Trophoblast cell (in vitro differentiated cells and primary cell): Measurements from ENCODE around the gene HIF3A.

Experiments
- DNase-seq, 2 donors: peaks; one replicate each; pipeline ENCODE4 v3.0.0-alpha.2; 2016
- H2AFZ ChIP-seq: 2 replicates; pipeline ENCODE4 v1.6.1; 2013; ENCODE audit warnings: low read length, moderate library complexity, mild to moderate bottlenecking; ENCODE audit not compliant: insufficient read depth, poor library complexity
- H2AK5ac ChIP-seq: 2 replicates; pipeline ENCODE4 v1.6.1; 2013; ENCODE audit warnings: mild to moderate bottlenecking, low read length
- H2BK120ac ChIP-seq: 2 replicates; pipeline ENCODE4 v1.6.1; 2013; ENCODE audit warnings: low read length, mild to moderate bottlenecking, moderate library complexity; ENCODE audit not compliant: insufficient read depth, poor library complexity
- H2BK12ac ChIP-seq: 2 replicates; pipeline ENCODE4 v1.6.1; 2013; ENCODE audit warnings: mild to moderate bottlenecking, low read length, moderate library complexity
- H2BK5ac ChIP-seq: 2 replicates; pipeline ENCODE4 v1.6.1; 2013; ENCODE audit warnings: low read length, low read depth, moderate library complexity, mild to moderate bottlenecking; ENCODE audit not compliant: poor library complexity
- H3K14ac ChIP-seq: 2 replicates; pipeline ENCODE4 v1.6.1; 2013; ENCODE audit warnings: mild to moderate bottlenecking, low read length
- H3K18ac ChIP-seq: 2 replicates; pipeline ENCODE4 v1.6.1; 2013; ENCODE audit warnings: mild to moderate bottlenecking, low read length
- H3K23ac ChIP-seq: 2 replicates; pipeline ENCODE4 v1.6.1; 2013; ENCODE audit warnings: low read length
- H3K27ac ChIP-seq: 2 replicates; pipeline ENCODE4 v1.5.1; 2013; ENCODE audit warnings: low read depth, mild to moderate bottlenecking, inconsistent platforms, low read length, moderate library complexity
- H3K27me3 ChIP-seq: 2 replicates; pipeline ENCODE4 v1.6.1; 2013; ENCODE audit warnings: inconsistent platforms, mild to moderate bottlenecking, low read length, moderate library complexity; ENCODE audit not compliant: insufficient read depth
- H3K36me3 ChIP-seq, 2 experiments: 1 replicate in 1 of 2; 2 replicates in 1 of 2; pipeline ENCODE4 v1.6.1; 2013; ENCODE audit warnings: low read length in 2 of 2, mild to moderate bottlenecking in 2 of 2, moderate library complexity in 1 of 2; ENCODE audit not compliant: insufficient read depth in 2 of 2, control insufficient read depth in 1 of 2
- H3K4ac ChIP-seq: 2 replicates; pipeline ENCODE4 v1.6.1; 2013; ENCODE audit warnings: low read depth, mild to moderate bottlenecking, low read length, moderate library complexity
- H3K4me1 ChIP-seq, 2 experiments: 1 replicate in 1 of 2; 2 replicates in 1 of 2; pipeline ENCODE4 v1.6.1; 2013; ENCODE audit warnings: low read length in 2 of 2, mild to moderate bottlenecking in 2 of 2, moderate library complexity in 1 of 2; ENCODE audit not compliant: insufficient read depth in 2 of 2, control insufficient read depth in 1 of 2
- H3K4me2 ChIP-seq: 2 replicates; pipeline ENCODE4 v1.6.1; 2013; ENCODE audit warnings: inconsistent platforms, mild to moderate bottlenecking, low read length, moderate library complexity
- H3K4me3 ChIP-seq: 2 replicates; pipeline ENCODE4 v1.5.1; 2013; ENCODE audit warnings: mild to moderate bottlenecking, low read depth, low read length, inconsistent platforms
- H3K79me1 ChIP-seq: one replicate; pipeline ENCODE4 v1.6.1; 2013; ENCODE audit warnings: low read length
- H3K79me2 ChIP-seq: 2 replicates; pipeline ENCODE4 v1.6.1; 2013; ENCODE audit warnings: low read length, mild to moderate bottlenecking; ENCODE audit not compliant: control insufficient read depth, insufficient read depth, poor library complexity
- H3K9ac ChIP-seq: 2 replicates; pipeline ENCODE4 v1.6.1; 2013; ENCODE audit warnings: mild to moderate bottlenecking, low read length
- H3K9me3 ChIP-seq: 2 replicates; pipeline ENCODE4 v1.6.1; 2013; ENCODE audit warnings: low read depth, mild to moderate bottlenecking, control low read depth, inconsistent platforms, low read length; ENCODE audit not compliant: insufficient read depth
- H4K12ac ChIP-seq: 2 replicates; pipeline ENCODE4 v1.6.1; 2013; ENCODE audit warnings: low read depth, mild to moderate bottlenecking, low read length, moderate library complexity
- H4K8ac ChIP-seq: 2 replicates; pipeline ENCODE4 v1.6.1; 2013; ENCODE audit warnings: low read depth, mild to moderate bottlenecking, low read length, moderate library complexity
- H4K91ac ChIP-seq: one replicate; pipeline ENCODE4 v1.6.1; 2013; ENCODE audit warnings: low read depth, mild to moderate bottlenecking, low read length, moderate library complexity
- WGBS: extraction: QIAGEN DNeasy Blood & Tissue Kit; methylation state at CpG from one replicate; pipeline ENCODE4 v1.1.7; 2013; ENCODE audit warnings: missing lambda C conversion rate; ENCODE audit not compliant: insufficient read length, insufficient coverage; ENCODE audit errors: extremely low coverage; 5-methylcytosine and 5-hydroxymethylcytosine counted together

The HIF3A gene

GRCh38 chr19:46353730-46354528 lies 57.1 kb downstream of the HIF3A start:
- Histone ChIP-seq H4K91ac (no peak overlapping the region), H3K79me1 (peaks cover 5% of the 10 kb centered on the region), H2BK12ac (no peak overlapping the region), H3K9me3 (no peaks in the 10 kb centered on the region), H3K23ac (no peak overlapping the region), H3K18ac (peak overlapping the region; percentile 30), H4K8ac (no peak overlapping the region), H3K4me1 (peaks cover 3 to 15% of the 10 kb centered on the region in 2 experiments), H3K14ac (no peak overlapping the region), H2AFZ (no peak overlapping the region), H3K4me3 (no peak overlapping the region), H3K4me2 (no peak overlapping the region), H3K79me2 (peaks cover 4% of the 10 kb centered on the region), H3K36me3 (peaks cover 36 to 37% of the 10 kb centered on the region in 2 experiments), H4K12ac (no peak overlapping the region), H2BK5ac (no peak overlapping the region), H3K9ac (no peak overlapping the region), H3K4ac (no peak overlapping the region), H2BK120ac (no peak overlapping the region), H2AK5ac (no peak overlapping the region), H3K27me3 (no peaks in the 10 kb centered on the region), H3K27ac (no peak overlapping the region)
- DNase-seq = no peak
- no CpG with 5 or more reads among the region's 28 CpGs for WGBS

GRCh38 chr19:46355234-46356148 lies 58.6 kb downstream of the HIF3A start:
- H3K9ac ChIP-seq = no peak overlapping the region
- H3K4me2 ChIP-seq = no peak overlapping the region
- no peak overlapping the region for H2AK5ac ChIP-seq
- H3K79me2 ChIP-seq = no peaks in the 10 kb centered on the region
- H3K36me3 ChIP-seq = peaks cover 36 to 37% of the 10 kb centered on the region in 2 experiments
- H3K4ac ChIP-seq = no peak overlapping the region
- peak; percentile 30 to 33 for DNase-seq
- H3K14ac ChIP-seq = peak overlapping the region; percentile 41
- H3K4me3 ChIP-seq = no peak overlapping the region
- peak overlapping the region; percentile 43 for H2BK5ac ChIP-seq
- H3K4me1 ChIP-seq = peaks cover 3 to 15% of the 10 kb centered on the region in 2 experiments
- no peak overlapping the region for H2AFZ ChIP-seq
- no peaks in the 10 kb centered on the region for H3K27me3 ChIP-seq
- no CpG with 5 or more reads among the region's 23 CpGs for WGBS
- H2BK120ac ChIP-seq = no peak overlapping the region
- H3K9me3 ChIP-seq = no peaks in the 10 kb centered on the region
- no peak overlapping the region for H2BK12ac ChIP-seq
- H3K27ac ChIP-seq = peak overlapping the region; percentile 36
- H3K18ac ChIP-seq = peak overlapping the region; percentile 23
- peak overlapping the region; percentile 34 for H4K12ac ChIP-seq
- H3K23ac ChIP-seq = no peak overlapping the region
- H3K79me1 ChIP-seq = peaks cover 6% of the 10 kb centered on the region
- peak overlapping the region; percentile 36 for H4K91ac ChIP-seq
- no peak overlapping the region for H4K8ac ChIP-seq

DNA sequence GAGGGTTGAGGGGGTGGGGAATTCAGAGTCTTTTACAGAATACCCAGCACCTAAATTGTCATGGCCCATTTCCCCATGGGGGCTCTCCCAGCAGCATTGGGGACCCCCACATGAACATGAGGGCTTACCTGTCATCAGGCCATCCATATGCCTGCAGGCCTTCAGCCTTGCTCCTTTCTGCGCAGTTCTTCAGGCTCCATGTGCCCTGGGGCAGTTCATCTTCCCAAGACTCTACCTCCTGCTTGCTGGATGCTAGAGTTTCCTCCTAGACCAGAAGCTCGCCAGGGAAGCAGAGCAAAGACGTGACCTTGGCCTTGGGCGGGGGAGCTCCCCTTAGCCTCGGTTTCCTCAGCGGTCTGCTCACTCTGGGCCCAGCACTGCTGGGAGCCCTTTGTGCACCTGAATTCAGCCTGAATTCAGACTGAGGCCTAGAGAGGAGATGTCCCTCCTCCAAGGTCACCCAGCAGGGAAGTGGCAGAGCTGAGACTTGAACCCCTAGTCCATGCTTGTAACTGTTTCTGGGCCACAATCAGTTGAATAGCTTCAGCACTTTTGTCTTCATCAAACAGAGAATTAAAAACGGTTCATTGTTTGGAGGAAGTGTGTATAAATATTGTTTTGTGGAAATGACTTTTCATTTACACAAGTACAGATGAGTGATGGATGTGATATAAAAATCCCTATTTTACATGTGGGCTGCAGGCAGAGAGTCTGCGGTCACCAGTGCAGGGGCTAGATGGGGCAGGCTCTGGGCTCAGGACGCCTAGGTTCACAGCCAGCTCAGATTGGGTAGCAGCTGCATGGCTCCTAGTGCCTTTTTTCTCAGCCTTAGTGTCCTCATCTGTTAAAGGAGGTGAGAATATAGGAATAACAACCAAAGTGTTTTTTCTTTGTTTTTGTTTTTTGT lies 59.6 kb downstream of the HIF3A start:
- Histone ChIP-seq H3K14ac (no peak overlapping the region), H3K4me1 (peaks cover 3 to 15% of the 10 kb centered on the region in 2 experiments), H4K12ac (no peak overlapping the region), H3K79me2 (no peaks in the 10 kb centered on the region), H3K23ac (no peak overlapping the region), H2BK120ac (no peak overlapping the region), H4K8ac (no peak overlapping the region), H3K4ac (no peak overlapping the region), H3K27me3 (no peaks in the 10 kb centered on the region), H3K36me3 (peaks cover 35 to 36% of the 10 kb centered on the region in 2 experiments), H3K79me1 (peaks cover 6% of the 10 kb centered on the region), H3K27ac (peak overlapping the region; percentile 36), H2AFZ (no peak overlapping the region), H2BK12ac (no peak overlapping the region), H3K4me2 (no peak overlapping the region), H4K91ac (peak overlapping the region; percentile 32), H2AK5ac (no peak overlapping the region), H2BK5ac (peak overlapping the region; percentile 16), H3K9ac (no peak overlapping the region), H3K9me3 (no peaks in the 10 kb centered on the region), H3K4me3 (no peak overlapping the region), H3K18ac (no peak overlapping the region)
- no peak for DNase-seq
- WGBS = no CpG with 5 or more reads among the region's 9 CpGs
